HG03439 (cell line): Measurements from ENCODE around the gene AMACR.

Source experiments
- ATAC-seq: cut with Tn5 transposase; IDR thresholded peaks from one replicate; pipeline ENCODE4 v1.9.1; 2021; ENCODE audit warnings: mild to moderate bottlenecking, moderate library complexity; ENCODE audit not compliant: unreplicated experiment

The AMACR gene

GRCh38 chr5:34008802-34009201, 952 bp upstream of the AMACR start:
- ATAC-seq = no peak

- no peak for ATAC-seq
These were observed 639 bp downstream of the AMACR start for GRCh38 chr5:34007201-34007620.

GRCh38 chr5:34005681-34006080, 2.2 kb downstream of the AMACR start:
- no peak for ATAC-seq

GRCh38 chr5:34005211-34005610, 2.6 kb downstream of the AMACR start:
- ATAC-seq = no peak

- ATAC-seq = no peak
These were observed 3.9 kb downstream of the AMACR start for GRCh38 chr5:34003941-34004340.

GRCh38 chr5:34002629-34003328, 5.1 kb downstream of the AMACR start:
- no peak for ATAC-seq

- ATAC-seq = no peak
These were observed 6.5 kb downstream of the AMACR start for GRCh38 chr5:34001241-34001841.

- no peak for ATAC-seq
These were observed 7.9 kb downstream of the AMACR start for GRCh38 chr5:33999978-34000377.

GRCh38 chr5:33997331-33997983, 10.4 kb downstream of the AMACR start:
- peak; percentile 62 for ATAC-seq

- ATAC-seq = no peak
These were observed 12.0 kb downstream of the AMACR start for GRCh38 chr5:33995865-33996264.

GRCh38 chr5:33994845-33995244, 13.0 kb downstream of the AMACR start:
- ATAC-seq = no peak

- ATAC-seq = no peak
These were observed 15.0 kb downstream of the AMACR start for GRCh38 chr5:33992864-33993263.

GRCh38 chr5:33985447-33985846, 22.4 kb downstream of the AMACR start:
- no peak for ATAC-seq

- ATAC-seq = no peak
These were observed 23.2 kb downstream of the AMACR start, which contains the start of gene SLC45A2 for GRCh38 chr5:33984671-33985124. TSS of gene SLC45A2 (minus strand) at chr5:33984693. CDS start at chr5:33984583, 110 bp downstream.

GRCh38 chr5:33984178-33984577, 23.7 kb downstream of the AMACR start:
- ATAC-seq = no peak

- no peak for ATAC-seq
These were observed 26.3 kb downstream of the AMACR start for GRCh38 chr5:33981408-33982162.

- no peak for ATAC-seq
These were observed 27.8 kb downstream of the AMACR start for GRCh38 chr5:33980030-33980429.

GRCh38 chr5:33978306-33978705, 29.5 kb downstream of the AMACR start:
- ATAC-seq = no peak

GRCh38 chr5:33976307-33976706, 31.5 kb downstream of the AMACR start:
- ATAC-seq = no peak

GRCh38 chr5:33975852-33976251, 32.0 kb downstream of the AMACR start:
- ATAC-seq = no peak

GRCh38 chr5:33973271-33973670, 34.6 kb downstream of the AMACR start:
- no peak for ATAC-seq
